Jurkat, Clone E6-1 (cell line): Measurements from ENCODE around the gene MPZL2.

Experiments
- DNase-seq: peaks from one replicate; pipeline ENCODE4 v3.0.0-alpha.2; 2011; ENCODE audit warnings: low read depth, low spot score
- H3K4me3 ChIP-seq: 2 replicates; pipeline ENCODE4 v1.5.1; 2011; ENCODE audit warnings: mild to moderate bottlenecking, low read length, control low read depth, moderate library complexity

MPZL2 gene

DNA sequence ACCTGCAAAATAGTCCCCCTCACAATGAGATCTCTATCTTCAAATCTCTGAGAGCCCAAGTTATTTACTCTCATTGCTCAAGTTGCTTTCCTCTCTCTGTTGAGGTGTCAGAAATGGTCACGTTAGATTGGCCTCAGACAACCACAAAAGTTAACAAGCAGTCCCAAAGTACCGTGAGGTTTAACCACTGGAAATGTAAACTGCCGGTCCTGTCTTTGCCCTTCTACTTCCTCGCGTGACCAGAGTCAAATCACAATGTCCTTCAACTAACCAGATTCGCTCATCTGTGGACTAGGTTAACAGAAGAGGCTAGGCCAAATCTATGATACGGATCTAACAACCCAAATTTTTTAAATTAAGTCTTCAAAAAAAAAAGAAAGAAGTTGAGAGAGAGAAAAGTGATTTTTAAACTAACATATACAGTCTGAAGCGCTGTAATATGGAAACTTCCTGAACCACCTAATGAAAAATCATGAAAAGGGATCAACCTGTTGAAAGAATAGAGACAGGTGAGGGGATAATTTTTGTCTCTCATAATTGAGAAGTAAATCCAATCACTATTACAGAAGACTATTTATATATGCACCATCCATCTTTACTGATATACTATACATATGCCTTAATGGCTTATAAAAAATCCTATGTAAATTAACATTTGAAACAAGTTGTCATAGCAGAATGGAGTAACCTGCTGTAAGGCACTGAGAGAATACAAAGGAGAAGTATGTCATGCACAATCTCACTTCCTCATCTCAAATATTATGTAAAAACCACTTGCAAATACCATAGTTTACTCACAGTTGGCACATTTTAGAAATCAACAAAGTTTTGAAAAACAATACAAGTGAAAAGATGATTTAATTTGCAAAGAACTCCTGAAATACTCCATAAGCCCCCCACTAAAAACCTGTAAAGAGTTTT is 36.0 kb downstream of the MPZL2 start:
- DNase-seq: no peak
- no peak overlapping the region for H3K4me3 ChIP-seq

DNA sequence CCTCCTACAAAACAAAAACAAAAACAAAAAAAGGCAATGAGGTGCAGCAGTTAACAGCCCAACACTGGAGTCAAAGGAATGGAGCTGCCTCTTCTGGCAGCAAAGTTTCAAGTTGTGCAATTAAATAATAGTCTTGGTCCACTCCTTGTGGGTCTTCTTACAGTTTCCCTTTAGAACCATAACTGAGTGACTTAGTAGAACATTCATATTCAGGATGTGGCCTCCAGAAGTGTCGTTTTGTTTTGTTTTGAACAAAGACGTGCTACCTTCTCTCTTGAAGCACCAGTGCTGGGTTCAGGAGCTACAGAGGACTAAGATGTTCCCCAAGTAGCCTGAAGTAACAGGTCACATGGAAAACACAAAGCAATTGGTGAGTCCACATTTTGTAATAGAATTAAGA is 37.3 kb downstream of the MPZL2 start:
- DNase-seq: no peak
- H3K4me3 ChIP-seq: no peak overlapping the region

DNA sequence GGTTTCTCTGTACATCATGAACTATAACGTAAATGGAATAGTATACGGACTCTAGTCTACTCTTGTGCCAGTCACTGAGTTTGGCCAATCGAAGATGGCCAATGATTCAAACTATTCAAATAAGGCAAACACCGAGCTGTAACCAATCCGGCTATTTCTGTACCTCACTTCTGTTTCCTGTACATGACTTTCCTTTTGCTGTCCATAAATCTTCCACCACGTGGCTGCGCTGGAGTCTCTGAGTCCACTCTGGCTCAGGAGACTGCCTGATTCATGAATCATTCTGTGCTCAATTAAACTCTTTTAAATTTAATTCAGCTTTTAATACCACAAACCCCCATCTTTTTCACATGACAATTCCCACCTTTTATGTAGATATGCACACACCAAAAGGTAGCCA is 37.8 kb downstream of the MPZL2 start:
- no peak overlapping the region for H3K4me3 ChIP-seq
- DNase-seq: no peak

DNA sequence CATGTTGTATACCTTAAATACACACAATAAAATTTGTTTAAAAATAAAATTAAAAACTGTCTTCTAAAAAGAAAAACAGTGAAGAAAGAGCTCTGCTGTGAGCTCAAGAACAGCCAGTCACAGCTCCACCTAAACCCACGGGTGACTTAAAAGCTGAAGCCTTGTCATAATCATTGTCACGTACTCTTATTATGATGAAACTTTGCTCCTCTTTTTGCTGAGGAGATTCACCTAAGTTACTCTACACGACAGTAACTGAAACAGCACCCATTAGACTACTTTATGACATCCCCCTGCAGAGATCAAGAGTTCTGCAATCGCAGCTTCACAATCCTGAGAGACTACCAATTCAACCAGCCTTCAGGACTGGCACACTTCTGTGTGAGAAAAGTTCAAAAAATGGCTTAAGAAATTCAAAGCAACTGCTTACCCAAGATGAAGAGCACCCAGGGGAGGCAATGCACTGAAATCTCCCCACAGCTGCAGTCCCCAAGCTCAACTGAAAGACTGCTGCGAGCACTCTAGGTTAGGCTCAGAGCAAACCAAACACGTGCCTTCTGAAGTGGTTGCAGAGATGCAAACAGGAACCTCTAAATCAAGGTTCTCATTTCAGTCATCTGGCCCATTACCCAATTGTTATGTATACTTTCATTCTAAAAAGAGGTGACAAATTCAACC is 39.4 kb downstream of the MPZL2 start, which contains the start of gene JAML:
TSS of gene JAML (minus strand) at position 501 of the 678 bp plus-strand sequence. CDS start 10,145 bp downstream, outside the sequence.
- H3K4me3 ChIP-seq: peak within 1 kb of the TSS; percentile 6
- DNase-seq: peak; percentile 93

DNA sequence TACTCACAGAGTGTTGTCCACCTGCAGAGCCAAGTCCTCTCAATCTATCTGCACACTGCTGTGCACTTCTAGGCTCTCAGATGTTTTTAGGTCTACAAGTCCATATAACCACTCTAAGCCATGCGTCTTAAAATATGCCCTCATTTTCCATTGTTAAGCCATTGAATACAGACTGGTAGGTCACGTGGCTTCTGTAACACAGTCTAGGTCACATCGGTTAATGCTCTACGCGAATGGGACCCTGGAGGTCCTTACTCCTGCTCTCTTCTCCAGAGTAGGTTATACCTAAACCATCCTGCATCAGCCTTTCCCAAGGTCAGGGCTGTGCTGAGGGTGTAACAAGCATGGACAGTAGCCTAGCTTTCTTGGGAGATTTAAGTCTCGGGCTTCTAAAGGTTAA is 40.1 kb downstream of the MPZL2 start:
- no peak for DNase-seq
- no peak overlapping the region for H3K4me3 ChIP-seq

DNA sequence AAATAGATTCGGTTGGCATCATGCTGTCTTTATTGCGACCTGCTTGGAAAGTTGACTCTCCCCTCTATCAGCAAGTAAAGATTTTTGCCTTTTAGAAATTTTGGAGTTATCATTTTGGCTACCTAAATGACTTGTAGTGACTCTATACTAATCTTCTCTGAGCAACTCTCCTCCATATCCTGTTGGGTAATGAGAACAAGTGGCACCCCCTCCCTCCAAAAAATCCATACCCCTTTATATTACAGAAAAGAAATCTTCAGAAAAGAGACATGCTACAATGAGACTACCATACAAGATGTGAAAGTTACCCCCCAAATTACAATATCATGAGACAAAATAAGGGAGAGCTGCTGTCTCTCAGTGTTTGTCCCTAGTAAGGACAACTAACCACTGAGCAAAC is 40.5 kb downstream of the MPZL2 start:
- no peak overlapping the region for H3K4me3 ChIP-seq
- DNase-seq: no peak

DNA sequence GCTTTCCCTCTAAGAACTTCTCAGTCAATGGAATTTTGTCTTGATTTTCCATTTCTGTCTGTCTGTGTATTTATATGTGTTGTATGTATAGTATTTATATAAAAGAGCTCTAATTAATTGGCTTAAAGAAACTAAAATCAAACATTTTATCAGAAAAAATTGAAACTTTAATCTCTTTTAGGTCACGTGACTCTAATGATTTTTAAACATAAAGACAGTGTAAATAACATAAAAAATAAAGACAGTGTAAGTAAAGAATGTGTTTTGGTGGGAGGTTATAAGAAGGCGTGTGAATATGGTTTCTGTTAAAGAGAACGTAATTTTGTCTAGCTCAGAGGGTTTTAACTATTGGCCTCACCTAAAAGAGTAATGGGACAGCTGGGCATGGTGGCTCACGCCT is 41.7 kb downstream of the MPZL2 start:
- no peak for DNase-seq
- no peak overlapping the region for H3K4me3 ChIP-seq

DNA sequence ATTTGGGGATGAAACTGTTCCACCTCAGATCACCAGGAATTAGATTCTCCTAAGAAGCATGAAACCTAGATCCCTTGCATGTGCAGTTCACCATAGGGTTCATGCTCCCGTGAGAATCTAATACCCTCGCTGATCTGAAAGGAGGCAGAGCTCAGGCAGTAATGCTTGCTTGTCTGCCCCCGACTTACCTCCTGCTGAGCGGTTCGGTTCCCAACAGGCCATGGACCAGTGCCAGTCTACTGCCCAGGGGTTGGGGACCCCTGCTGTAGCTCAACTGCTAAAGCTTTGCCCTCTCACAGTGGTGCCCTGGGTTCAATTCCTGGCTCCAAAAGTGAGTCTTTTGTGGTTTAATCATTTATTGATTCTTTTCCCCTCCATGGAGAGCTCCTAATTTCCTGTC is 42.7 kb downstream of the MPZL2 start:
- no peak for DNase-seq
- no peak overlapping the region for H3K4me3 ChIP-seq

DNA sequence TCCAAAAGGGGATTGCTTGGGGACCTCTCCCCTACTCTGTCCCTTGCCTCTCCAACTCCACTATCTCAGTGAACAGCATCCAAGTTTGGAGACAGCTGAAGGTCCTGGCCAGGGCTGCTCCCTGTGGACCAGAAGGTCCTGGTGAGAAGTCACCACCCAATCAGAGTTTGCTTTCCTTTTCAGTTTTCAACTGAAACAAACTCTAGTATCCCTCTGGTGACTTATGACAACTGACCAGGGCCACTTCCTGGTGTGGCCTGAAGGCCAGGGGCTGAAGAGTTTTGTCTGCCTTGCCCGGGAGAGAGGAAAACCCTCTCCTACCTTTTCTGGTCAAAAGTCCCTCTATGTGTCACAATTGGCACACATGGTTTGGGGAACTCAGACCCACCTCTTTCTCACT is 44.4 kb downstream of the MPZL2 start:
- DNase-seq: no peak

DNA sequence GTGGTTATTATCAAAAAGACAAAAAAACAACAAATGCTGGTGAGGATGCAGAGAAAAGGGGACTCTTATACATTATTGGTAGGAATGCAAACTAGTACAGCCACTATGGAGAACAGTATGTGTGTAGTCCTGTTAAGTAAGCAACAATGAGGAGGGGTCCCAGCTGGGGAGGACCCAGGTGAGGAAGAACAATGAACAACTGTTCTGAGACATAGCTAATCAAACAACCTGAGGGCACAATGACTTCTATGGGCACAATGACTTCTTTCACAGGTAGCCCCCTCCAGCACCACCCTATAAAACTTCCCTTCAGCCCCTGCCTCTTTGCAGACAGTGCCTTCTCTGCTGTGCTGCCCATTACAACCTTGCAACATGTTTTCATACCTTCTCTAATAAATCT is 44.9 kb downstream of the MPZL2 start:
- no peak overlapping the region for H3K4me3 ChIP-seq
- DNase-seq: no peak

More for the DNA sequence above, 44.4 kb downstream of the MPZL2 start:
- no peak overlapping the region for H3K4me3 ChIP-seq

DNA sequence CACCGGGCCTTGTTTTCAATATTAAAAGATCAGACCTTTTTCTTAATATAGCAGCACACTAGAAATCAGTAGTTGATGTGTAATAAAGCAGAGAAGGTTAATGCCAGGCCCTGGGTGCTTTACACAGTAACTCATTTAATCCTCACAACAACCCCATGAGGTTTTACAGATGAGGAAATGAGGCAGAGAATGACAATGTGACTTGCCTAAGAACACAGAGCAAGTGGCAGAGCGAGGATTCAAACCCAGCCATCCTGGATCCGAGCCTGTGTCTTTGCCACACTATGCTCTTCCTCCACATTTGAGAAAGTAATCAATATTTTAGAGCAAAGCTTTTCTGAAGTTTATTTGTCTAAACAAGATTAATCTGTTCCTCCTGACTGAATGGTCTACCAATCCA is 46.5 kb downstream of the MPZL2 start:
- no peak overlapping the region for H3K4me3 ChIP-seq
- DNase-seq: no peak

DNA sequence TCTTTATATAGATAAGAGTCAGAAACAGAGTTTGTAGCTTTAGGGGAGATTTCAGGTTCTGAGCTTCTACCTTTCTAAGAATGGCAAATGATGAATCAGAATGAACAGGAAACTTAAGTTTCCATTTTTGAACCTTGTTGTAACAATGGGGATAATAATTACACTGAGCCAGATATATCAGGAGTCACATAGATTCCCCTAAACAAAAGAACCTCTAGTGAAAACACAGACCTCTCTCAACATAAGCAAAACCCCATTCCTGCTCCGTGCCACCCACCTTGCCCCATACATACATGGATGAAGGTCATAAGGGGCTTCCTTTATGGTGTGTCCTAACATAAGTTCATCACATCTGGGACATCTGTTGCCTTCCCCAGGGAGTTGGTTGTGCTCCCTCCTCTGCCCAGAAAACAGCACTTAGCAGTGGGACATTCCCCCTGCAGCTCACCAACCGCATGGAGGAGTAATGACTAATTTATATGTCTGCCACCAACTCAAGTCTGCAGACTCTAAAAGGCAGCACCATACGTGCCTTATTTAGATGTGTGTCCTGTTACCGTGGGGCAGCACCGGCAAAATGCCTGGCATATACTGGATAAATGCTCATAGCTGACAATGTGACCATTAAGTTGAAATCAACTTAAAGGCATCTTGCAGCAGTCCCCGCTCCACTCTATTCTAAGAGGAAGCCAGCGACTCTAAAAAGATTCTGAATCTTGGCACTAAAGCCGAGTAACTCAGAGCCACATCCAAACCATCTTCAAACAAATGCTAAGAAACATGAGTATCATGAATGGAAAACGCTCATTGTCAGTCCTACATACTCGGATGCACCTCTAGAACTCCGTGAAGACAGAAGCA is 47.2 kb downstream of the MPZL2 start:
- H3K4me3 ChIP-seq: no peak overlapping the region

DNA sequence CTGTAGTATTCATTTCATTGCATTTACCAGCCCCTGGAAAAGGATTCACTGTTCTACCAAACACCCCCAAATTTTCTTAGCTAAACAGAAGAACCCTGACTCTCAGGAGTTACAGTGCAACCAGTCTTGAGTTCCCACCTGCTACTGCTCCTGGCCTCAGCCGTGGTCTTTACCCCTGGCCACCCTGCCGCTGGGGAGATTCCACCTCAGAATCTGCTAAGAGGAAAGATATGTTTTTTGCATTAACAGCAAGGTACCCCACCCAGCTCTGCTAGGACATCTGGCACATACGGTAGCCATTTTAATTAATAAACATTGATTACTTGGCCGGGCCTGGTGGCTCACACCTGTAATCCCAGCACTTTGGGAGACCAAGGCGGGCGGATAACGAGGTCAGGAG is 48.3 kb downstream of the MPZL2 start:
- DNase-seq: no peak
- no peak overlapping the region for H3K4me3 ChIP-seq

More for the DNA sequence above, 47.2 kb downstream of the MPZL2 start:
- DNase-seq: no peak

DNA sequence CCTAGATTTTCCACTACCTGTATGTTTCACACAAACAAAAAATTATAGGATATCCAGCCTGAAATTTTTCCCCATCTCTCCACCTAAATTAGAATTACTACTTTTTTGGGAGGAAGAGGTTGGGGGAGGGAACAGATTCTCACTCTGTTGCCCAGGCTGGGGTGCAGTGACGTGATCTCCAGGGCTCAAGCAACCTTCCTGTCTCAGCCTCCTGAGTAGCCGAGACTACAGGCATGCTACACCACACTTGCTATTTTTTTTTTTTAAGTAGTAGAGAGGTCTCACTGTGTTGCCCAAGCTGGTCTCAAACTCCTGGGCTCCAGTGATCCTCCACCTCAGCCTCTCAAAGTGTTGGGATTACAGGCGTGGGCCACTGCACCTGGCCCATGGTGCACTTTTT is 48.8 kb downstream of the MPZL2 start:
- no peak overlapping the region for H3K4me3 ChIP-seq
- no peak for DNase-seq

DNA sequence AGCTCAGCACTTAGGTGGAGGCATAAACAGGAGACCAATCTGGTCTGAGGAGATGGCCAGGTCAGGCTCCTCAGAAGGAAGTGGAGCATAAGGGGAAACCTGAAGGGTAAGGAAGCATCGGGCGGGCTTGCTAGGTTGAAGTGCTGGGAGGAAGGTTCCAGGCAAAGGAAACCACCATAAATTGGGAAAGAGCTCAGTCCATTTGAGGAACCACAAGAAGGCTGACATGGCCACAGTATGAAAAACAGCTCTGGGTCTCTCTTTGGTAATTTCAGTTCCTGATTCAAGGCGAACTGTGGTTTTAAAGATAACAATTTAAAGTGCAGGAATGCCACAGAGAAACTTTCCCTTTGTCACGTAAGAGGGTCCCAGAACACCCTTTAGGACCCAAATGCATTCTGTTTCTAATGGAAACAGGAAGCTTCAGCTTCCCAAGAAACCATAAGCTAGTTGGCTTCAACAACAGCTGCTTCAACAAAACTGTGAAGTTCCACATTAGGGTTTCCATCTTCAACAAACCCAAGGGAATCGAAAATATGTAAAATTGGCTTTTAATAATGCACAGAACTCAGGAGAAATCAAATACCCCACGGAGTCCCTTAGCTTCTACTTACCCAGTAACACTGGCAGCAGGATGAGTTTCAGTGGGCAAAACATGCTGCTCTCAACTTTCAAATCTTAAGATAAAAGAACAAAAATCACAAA is 49.7 kb downstream of the MPZL2 start:
- DNase-seq: no peak
- no peak overlapping the region for H3K4me3 ChIP-seq

DNA sequence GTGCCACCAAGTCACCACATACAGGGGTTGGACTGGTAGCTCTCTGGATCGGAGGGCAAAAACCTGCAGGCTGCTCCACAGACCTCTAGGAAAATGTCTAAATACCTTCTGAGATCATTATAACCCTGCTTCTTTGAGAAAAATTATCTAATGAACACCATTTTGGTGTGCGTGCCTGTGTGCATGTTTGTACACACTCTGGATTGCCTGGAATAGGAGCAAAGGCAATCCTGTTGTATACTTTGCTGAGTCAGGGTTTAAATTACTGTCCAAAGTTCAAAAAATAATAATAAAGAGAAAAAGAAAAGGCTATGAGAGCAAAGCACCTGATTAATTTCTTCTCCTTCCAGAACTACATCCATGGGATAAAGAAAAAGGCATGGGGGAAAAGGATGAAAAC is 50.3 kb downstream of the MPZL2 start:
- no peak for DNase-seq
- no peak overlapping the region for H3K4me3 ChIP-seq

DNA sequence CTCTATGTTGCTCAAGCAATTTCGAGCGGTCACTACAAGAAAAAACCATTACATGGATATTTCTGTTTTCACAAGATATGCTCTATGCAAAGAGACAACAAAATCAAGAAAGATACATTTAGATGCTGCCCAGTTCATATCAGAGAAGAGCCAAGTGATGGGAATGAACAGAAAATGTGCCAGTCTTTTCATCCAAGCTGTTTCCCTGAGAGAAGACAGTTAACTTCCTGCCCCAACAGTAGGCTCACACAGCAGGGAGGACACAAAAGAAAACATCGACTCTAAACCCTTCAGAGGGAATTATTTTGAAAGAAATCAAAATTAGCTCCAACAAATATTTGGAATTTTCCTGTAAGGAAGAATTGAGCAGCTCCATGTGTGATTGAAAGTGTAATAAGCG is 50.9 kb downstream of the MPZL2 start:
- no peak overlapping the region for H3K4me3 ChIP-seq
- DNase-seq: no peak

DNA sequence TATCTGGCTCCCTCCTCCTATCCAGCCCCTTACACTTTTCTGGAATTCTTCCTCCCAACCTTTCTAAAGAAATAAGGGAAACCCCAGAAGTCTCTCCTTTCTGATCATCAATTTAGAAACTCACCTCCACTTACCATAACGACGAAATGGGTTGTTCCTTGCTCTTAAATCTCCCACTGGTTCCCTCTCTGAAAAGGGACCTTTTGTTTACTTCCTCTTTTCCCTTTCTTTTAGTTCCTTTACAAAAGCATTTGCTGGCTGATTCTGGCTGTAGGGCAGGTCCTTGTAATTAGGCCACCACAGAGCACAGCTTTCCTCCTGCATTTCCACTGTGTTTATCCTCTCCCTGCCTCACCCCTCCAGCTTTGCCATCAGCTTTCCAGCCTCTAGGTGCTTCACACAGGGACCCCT is 51.3 kb downstream of the MPZL2 start:
- no peak for DNase-seq
- no peak overlapping the region for H3K4me3 ChIP-seq

DNA sequence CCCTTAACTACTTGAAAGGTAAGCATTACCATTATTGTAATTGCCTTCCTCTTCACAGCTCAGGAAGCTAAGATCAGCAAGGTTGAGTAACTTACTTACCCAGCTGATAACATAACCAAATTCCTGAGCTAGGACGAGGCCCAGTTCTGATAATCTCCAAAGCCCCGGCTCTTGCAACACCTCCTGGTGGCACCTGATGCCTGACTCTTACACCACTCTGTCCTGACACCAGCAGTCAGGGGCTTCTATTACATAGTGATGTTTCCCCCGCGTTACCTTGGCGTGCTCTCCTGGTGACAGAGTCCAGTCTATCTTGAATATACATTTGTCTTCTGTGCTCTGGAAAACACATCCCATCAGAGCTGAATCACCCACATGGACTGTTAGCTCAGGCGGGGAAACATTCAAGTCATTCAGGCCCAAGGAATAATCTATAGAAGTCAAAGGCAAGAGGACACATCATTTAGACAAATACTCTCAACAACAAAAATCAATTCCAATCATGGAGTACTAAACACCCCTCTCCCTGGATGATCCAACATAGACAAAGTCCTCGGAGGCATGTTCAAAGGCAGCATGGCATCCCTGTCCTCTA is 51.9 kb downstream of the MPZL2 start:
- no peak for DNase-seq
- no peak overlapping the region for H3K4me3 ChIP-seq
